Neural crest cell (in vitro differentiated cells): ENCODE measurements around the gene ME3. TPM values are rescaled to one million over a fixed set of nuclear protein-coding genes. Genes with fewer than 3 reads are reported as not detected.

Source experiments
- DNase-seq: peaks from one replicate; pipeline ENCODE4 v3.0.0; 2021; ENCODE audit warnings: low read depth, mixed read lengths, low spot score
- H3K27ac Mint-ChIP-seq: one replicate; pipeline ENCODE4 v1.8.0; 2021; ENCODE audit warnings: mild to moderate bottlenecking, mixed read lengths; ENCODE audit not compliant: unreplicated experiment
- H3K27me3 Mint-ChIP-seq: 2 replicates; pipeline ENCODE4 v1.8.0; 2021; ENCODE audit warnings: low read depth, mild to moderate bottlenecking, mixed read lengths
- H3K36me3 Mint-ChIP-seq: 2 replicates; pipeline ENCODE4 v1.8.0; 2021; ENCODE audit warnings: low read depth, mild to moderate bottlenecking, mixed read lengths
- H3K4me1 Mint-ChIP-seq: 2 replicates; pipeline ENCODE4 v1.8.0; 2021; ENCODE audit warnings: mixed read lengths
- H3K4me3 Mint-ChIP-seq: one replicate; pipeline ENCODE4 v1.8.0; 2021; ENCODE audit warnings: mild to moderate bottlenecking, mixed read lengths
- H3K9me3 Mint-ChIP-seq: 2 replicates; pipeline ENCODE4 v1.8.0; 2021; ENCODE audit warnings: mixed read lengths
- total RNA-seq: library from RNA; stranded (reverse); gene quantifications from 2 replicates; pipeline ENCODE4 v1.2.1, GENCODE V29; 2021
- TF ChIP-seq, protein P1 (sequence below): fragments of 200-600 bp; sonication (generic); conservative IDR thresholded peaks from 2 replicates; pipeline ENCODE4 v1.5.0; 2021; ENCODE audit warnings: antibody characterized with exemption, mild to moderate bottlenecking

The ME3 gene
- total RNA-seq, 1 donor from 2014 or later, result 18.9 TPM

DNA sequence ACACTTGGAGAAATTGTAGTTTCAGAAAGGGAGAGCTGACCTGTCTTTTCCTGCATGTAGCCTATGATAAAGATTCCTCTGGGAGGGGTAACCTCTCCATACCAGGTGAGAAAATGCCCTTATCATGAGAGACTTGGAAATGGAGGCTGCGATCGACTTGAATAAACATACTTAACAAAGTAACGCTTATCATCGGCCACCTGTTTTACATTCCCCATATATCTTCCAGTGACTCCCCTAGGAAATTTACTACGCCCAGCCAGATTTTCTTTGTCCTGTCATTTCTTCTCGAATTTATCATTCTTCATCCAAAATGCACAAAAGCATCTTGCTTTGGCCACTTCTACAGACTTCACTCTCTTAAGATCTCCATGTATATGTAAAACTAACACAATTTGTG is 154.2 kb downstream of the ME3 start:
- DNase-seq, result no peak
- Mint-ChIP-seq H3K4me3 (no peak overlapping the region), H3K27ac (no peak overlapping the region), H3K27me3 (no peaks in the 10 kb centered on the region), H3K36me3 (peaks cover 3% of the 10 kb centered on the region), H3K9me3 (no peaks in the 10 kb centered on the region), H3K4me1 (peaks cover 22% of the 10 kb centered on the region)
- TF ChIP-seq, protein P1, sequence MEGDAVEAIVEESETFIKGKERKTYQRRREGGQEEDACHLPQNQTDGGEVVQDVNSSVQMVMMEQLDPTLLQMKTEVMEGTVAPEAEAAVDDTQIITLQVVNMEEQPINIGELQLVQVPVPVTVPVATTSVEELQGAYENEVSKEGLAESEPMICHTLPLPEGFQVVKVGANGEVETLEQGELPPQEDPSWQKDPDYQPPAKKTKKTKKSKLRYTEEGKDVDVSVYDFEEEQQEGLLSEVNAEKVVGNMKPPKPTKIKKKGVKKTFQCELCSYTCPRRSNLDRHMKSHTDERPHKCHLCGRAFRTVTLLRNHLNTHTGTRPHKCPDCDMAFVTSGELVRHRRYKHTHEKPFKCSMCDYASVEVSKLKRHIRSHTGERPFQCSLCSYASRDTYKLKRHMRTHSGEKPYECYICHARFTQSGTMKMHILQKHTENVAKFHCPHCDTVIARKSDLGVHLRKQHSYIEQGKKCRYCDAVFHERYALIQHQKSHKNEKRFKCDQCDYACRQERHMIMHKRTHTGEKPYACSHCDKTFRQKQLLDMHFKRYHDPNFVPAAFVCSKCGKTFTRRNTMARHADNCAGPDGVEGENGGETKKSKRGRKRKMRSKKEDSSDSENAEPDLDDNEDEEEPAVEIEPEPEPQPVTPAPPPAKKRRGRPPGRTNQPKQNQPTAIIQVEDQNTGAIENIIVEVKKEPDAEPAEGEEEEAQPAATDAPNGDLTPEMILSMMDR, result no peak

- Mint-ChIP-seq H3K4me1 (peaks cover 22% of the 10 kb centered on the region), H3K4me3 (no peak overlapping the region), H3K9me3 (no peaks in the 10 kb centered on the region), H3K36me3 (peaks cover 2% of the 10 kb centered on the region), H3K27ac (peak overlapping the region; percentile 20), H3K27me3 (no peaks in the 10 kb centered on the region)
- no peak for DNase-seq
- TF ChIP-seq, protein P1, result no peak
These were observed 154.9 kb downstream of the ME3 start for GRCh38 chr11:86517557-86517956.

GRCh38 chr11:86515297-86516094 is 156.9 kb downstream of the ME3 start:
- TF ChIP-seq, protein P1, result no peak
- H3K9me3 Mint-ChIP-seq, result no peaks in the 10 kb centered on the region
- H3K27ac Mint-ChIP-seq, result peak overlapping the region; percentile 23
- no peaks in the 10 kb centered on the region for H3K36me3 Mint-ChIP-seq
- no peaks in the 10 kb centered on the region for H3K27me3 Mint-ChIP-seq
- H3K4me3 Mint-ChIP-seq, result no peak overlapping the region
- H3K4me1 Mint-ChIP-seq, result peaks cover 22% of the 10 kb centered on the region
- DNase-seq, result no peak

GRCh38 chr11:86514453-86514852 is 158.0 kb downstream of the ME3 start:
- Mint-ChIP-seq H3K36me3 (no peaks in the 10 kb centered on the region), H3K4me1 (peaks cover 20% of the 10 kb centered on the region), H3K4me3 (no peak overlapping the region), H3K27ac (no peak overlapping the region), H3K27me3 (no peaks in the 10 kb centered on the region), H3K9me3 (no peaks in the 10 kb centered on the region)
- DNase-seq, result no peak
- TF ChIP-seq, protein P1, result no peak

GRCh38 chr11:86513746-86514373 is 158.6 kb downstream of the ME3 start:
- Mint-ChIP-seq H3K4me1 (peaks cover 14% of the 10 kb centered on the region), H3K9me3 (no peaks in the 10 kb centered on the region), H3K27me3 (no peaks in the 10 kb centered on the region), H3K27ac (no peak overlapping the region), H3K4me3 (no peak overlapping the region), H3K36me3 (no peaks in the 10 kb centered on the region)
- TF ChIP-seq, protein P1, result no peak
- DNase-seq, result no peak
